K562 (cell line): Measurements from ENCODE around the gene GRM2. TPM values are rescaled to one million over a fixed set of nuclear protein-coding genes. Genes with fewer than 3 reads are reported as not detected.
A peak's percentile ranks its signal among the peaks of the same experiment; 100 is the strongest.

Source experiments
- ATAC-seq: fragments of 200-7000 bp; cut with Tn5 transposase; 3 replicates; pipeline ENCODE4 v1.9.1; 2020; ENCODE audit warnings: moderate library complexity
- BruUV-seq: library from RNA; stranded (reverse); fragments of 400-500 nt; replicated peaks from 2 replicates; lab custom pipeline; 2021; lab: Mats Ljungman, UMichigan
- CTCF ChIA-PET: fragments of 300-600 bp; formaldehyde crosslinking; extraction: SDS; loops from one replicate; lab custom pipeline; 2021; ENCODE audit warnings: low intra/inter-chr PET ratio; lab: Yijun Ruan, JAX
- POLR2A ChIA-PET: fragments of 300-600, 350-650 bp; sonication (Branson Sonifier 250); formaldehyde crosslinking; extraction: SDS; loops from one replicate; lab custom pipeline; 2021; ENCODE audit warnings: antibody characterized with exemption, inconsistent platforms; lab: Yijun Ruan, JAX
- DNase-seq, 4 experiments: peaks; one replicate each; pipeline versions ENCODE4 v3.0.0 to v3.0.0-alpha.2; 2011 to 2018; ENCODE audit warnings: low spot score in 3 of 4, mixed read lengths in 3 of 4; ENCODE audit errors: extremely low read depth in 1 of 4
- FAIRE-seq: peaks from 2 replicates; lab custom pipeline; 2011; peaks lifted over from hg19 to GRCh38; lab: Jason Lieb, UNC
- H2AFZ ChIP-seq: 2 replicates; pipeline ENCODE4 v1.6.0; 2011; ENCODE audit warnings: low read depth, low read length, control low read depth, inconsistent platforms
- H3K27ac ChIP-seq: fragments of 200-600 bp; 3 replicates; pipeline ENCODE4 v1.8.0; 2011; ENCODE audit warnings: low read depth, mild to moderate bottlenecking, control low read depth, inconsistent platforms, low read length, moderate library complexity, mixed read lengths; ENCODE audit errors: extremely low read depth
- H3K27me3 ChIP-seq, 2 experiments: fragments of 300-600 bp in 1 of 2; 2 replicates in 1 of 2; 3 replicates in 1 of 2; pipeline versions ENCODE4 v1.6.0 to v1.8.0; 2011; ENCODE audit warnings: inconsistent platforms in 2 of 2, low read length in 2 of 2, mild to moderate bottlenecking in 1 of 2, mixed read lengths in 1 of 2, moderate library complexity in 1 of 2; ENCODE audit not compliant: control insufficient read depth in 2 of 2, insufficient read depth in 2 of 2
- H3K36me3 ChIP-seq: fragments of 300-600 bp; 3 replicates; pipeline ENCODE4 v1.8.0; 2011; ENCODE audit warnings: mild to moderate bottlenecking, low read length, inconsistent platforms; ENCODE audit not compliant: control insufficient read depth, insufficient read depth
- H3K4me1 ChIP-seq, 2 experiments: fragments of 200-600 bp in 1 of 2; replicated peaks in 1 of 2; 2 replicates in 1 of 2; 3 replicates in 1 of 2; pipeline versions ENCODE4 v1.5.1 to v1.8.0; 2011; ENCODE audit warnings: inconsistent platforms in 2 of 2, low read length in 2 of 2, mild to moderate bottlenecking in 1 of 2, mixed read lengths in 1 of 2, moderate library complexity in 1 of 2; ENCODE audit not compliant: control insufficient read depth in 2 of 2, insufficient read depth in 2 of 2
- H3K4me2 ChIP-seq: 2 replicates; pipeline ENCODE4 v1.6.1; 2011; ENCODE audit warnings: low read length, control low read depth, inconsistent platforms, mixed read lengths; ENCODE audit not compliant: insufficient read depth
- H3K4me3 ChIP-seq: fragments of 200-600 bp; sonication (generic), shearing (Covaris generic); 2 replicates; pipeline ENCODE4 v1.5.1; 2016; ENCODE audit warnings: control low read depth, inconsistent platforms
- H3K79me2 ChIP-seq: fragments of 200-600 bp; 3 replicates; pipeline ENCODE4 v1.8.0; 2011; ENCODE audit warnings: low read length, inconsistent platforms; ENCODE audit not compliant: control insufficient read depth, insufficient read depth
- H3K9ac ChIP-seq, 2 experiments: 2 replicates each; pipeline versions ENCODE4 v1.6.0 to v1.6.1; 2011; ENCODE audit warnings: low read depth in 2 of 2, low read length in 2 of 2, control low read depth in 1 of 2, inconsistent platforms in 1 of 2, mild to moderate bottlenecking in 1 of 2, mixed read lengths in 1 of 2; ENCODE audit not compliant: insufficient read depth in 1 of 2
- H3K9me1 ChIP-seq: one replicate; pipeline ENCODE4 v1.6.0; 2011; ENCODE audit warnings: inconsistent platforms, mild to moderate bottlenecking, low read length, moderate library complexity; ENCODE audit not compliant: control insufficient read depth, insufficient read depth
- H3K9me3 ChIP-seq: replicated peaks from 2 replicates; pipeline ENCODE4 v1.5.1; 2011; ENCODE audit warnings: low read depth, low read length, inconsistent platforms; ENCODE audit not compliant: control insufficient read depth, insufficient read depth
- H4K20me1 ChIP-seq: replicated peaks from 2 replicates; pipeline ENCODE4 v1.6.1; 2011; ENCODE audit warnings: low read length, inconsistent platforms, mixed read lengths; ENCODE audit not compliant: control insufficient read depth, insufficient read depth
- AFF1 ChIP-seq, 2 experiments: fragments of 450-650 bp; IDR thresholded peaks; 2 replicates each; pipeline ENCODE4 v1.6.1; 2018; ENCODE audit warnings: mild to moderate bottlenecking in 2 of 2, low read depth in 1 of 2; ENCODE audit not compliant: partially characterized antibody in 2 of 2
- ARID2 ChIP-seq: fragments of 450-650 bp; IDR thresholded peaks from 2 replicates; pipeline ENCODE4 v1.6.1; 2017; ENCODE audit warnings: antibody characterized with exemption, mild to moderate bottlenecking
- ARNT ChIP-seq, 2 experiments: fragments of 450-650 bp; IDR thresholded peaks; 2 replicates each; pipeline ENCODE4 v1.6.1; 2016; ENCODE audit warnings: mild to moderate bottlenecking in 1 of 2
- CTCF ChIP-seq, 3 experiments: IDR thresholded peaks in 2 of 3; conservative IDR thresholded peaks in 1 of 3; 2 replicates each; pipeline ENCODE4 v1.5.1; 2011 to 2012; ENCODE audit warnings: low read length in 3 of 3, mild to moderate bottlenecking in 3 of 3, control low read depth in 2 of 3, improper control_type of control experiment in 1 of 3, inconsistent platforms in 1 of 3, low read depth in 1 of 3, mixed read lengths in 1 of 3, moderate library complexity in 1 of 3; ENCODE audit not compliant: insufficient read depth in 2 of 3
- HNRNPH1 ChIP-seq: fragments of 200-400 bp; formaldehyde crosslinking; optimal IDR thresholded peaks from 2 replicates; pipeline ENCODE3; 2017; ENCODE audit warnings: low read depth, mild to moderate bottlenecking, low read length, moderate library complexity
- KAT8 ChIP-seq: fragments of 450-650 bp; IDR thresholded peaks from 2 replicates; pipeline ENCODE4 v1.6.1; 2016; ENCODE audit warnings: low read depth, mild to moderate bottlenecking
- NCOA1 ChIP-seq: fragments of 450-650 bp; IDR thresholded peaks from 2 replicates; pipeline ENCODE4 v1.6.1; 2016; ENCODE audit warnings: low read depth
- PHB2 ChIP-seq: fragments of 450-650 bp; IDR thresholded peaks from 2 replicates; pipeline ENCODE4 v1.6.1; 2017; ENCODE audit warnings: low read depth
- TCF7 ChIP-seq: sonication (generic); IDR thresholded peaks from 2 replicates; pipeline ENCODE4 v1.6.1; 2016; ENCODE audit warnings: antibody characterized with exemption, borderline replicate concordance
- XRCC5 ChIP-seq: fragments of 200-400 bp; formaldehyde crosslinking; IDR thresholded peaks from 2 replicates; pipeline ENCODE4 v1.6.1; 2017; ENCODE audit warnings: low read depth, mild to moderate bottlenecking, low read length
- ZHX1 ChIP-seq: fragments of 150-350 bp; conservative IDR thresholded peaks from 2 replicates; pipeline ENCODE4 v1.6.1; 2014; ENCODE audit warnings: low read length
- ZNF57 ChIP-seq: fragments of 450-650 bp; formaldehyde crosslinking; IDR thresholded peaks from 2 replicates; pipeline ENCODE4 v1.4.0; 2020; ENCODE audit warnings: mild to moderate bottlenecking, moderate library complexity
- ZNF696 ChIP-seq: fragments of 250-450 bp; sonication (Bioruptor Pico); conservative IDR thresholded peaks from 2 replicates; pipeline ENCODE4 v1.4.0; 2020; ENCODE audit warnings: mild to moderate bottlenecking, moderate library complexity
- ZZZ3 ChIP-seq: fragments of 450-650 bp; IDR thresholded peaks from 2 replicates; pipeline ENCODE4 v1.6.1; 2016; ENCODE audit warnings: antibody characterized with exemption, mild to moderate bottlenecking, moderate library complexity
- WGBS: fragments of 100-300 bp; shearing (Covaris generic); methylation state at CpG from one replicate; pipeline ENCODE4 v1.1.6; 2016; ENCODE audit warnings: low coverage, mixed read lengths; ENCODE audit not compliant: insufficient coverage; ENCODE audit errors: missing lambda C conversion rate; 5-methylcytosine and 5-hydroxymethylcytosine counted together
- in situ Hi-C: fragments of 300-500 bp; cut with MboI; formaldehyde crosslinking; loops from 4 replicates; pipeline ENCODE4 v1.15.0; 2018; ENCODE audit warnings: inconsistent platforms, mixed read lengths
- intact Hi-C: fragments of 100-400 bp; cut with micrococcal nuclease; formaldehyde crosslinking; loops from 2 replicates; pipeline ENCODE4 v1.14.2; 2022
- polyA plus RNA-seq, 8 experiments: library from polyadenylated mRNA; depleted of rRNA in 4 of 8; stranded (reverse) in 5 of 8; unstranded in 3 of 8; fragments of >200 nt; fragmentation: Nextera tagmentation in 2 of 8; fragmentation: Illumina TruSeq in 1 of 8; extraction: Ambion mirVana in 2 of 8; extraction: Trizol in 1 of 8; gene quantifications; 2 replicates each; pipeline versions ENCODE4 v1.2.1 to v1.2.3, GENCODE V29; 2011 to 2014; ENCODE audit warnings: inconsistent platforms in 1 of 8, missing spikeins in 1 of 8
- total RNA-seq, 7 experiments: library from RNA; depleted of rRNA in 6 of 7; stranded (reverse); fragments of >200 nt in 6 of 7; fragmentation: Illumina TruSeq in 2 of 7; extraction: Trizol in 2 of 7; gene quantifications; 2 replicates each; pipeline versions ENCODE4 v1.2.1 to v1.2.3, GENCODE V29; 2011 to 2021; ENCODE audit warnings: low replicate concordance in 1 of 7

The GRM2 gene
- total and polyA plus RNA-seq, 9 of the 15 experiments (the other 6 are each of a cell fraction or from before 2014, with no cell fraction given): not detected

- Histone ChIP-seq H3K4me2 (no peak overlapping the region), H3K27ac (no peak overlapping the region), H3K27me3 (no peaks in the 10 kb centered on the region), H3K36me3 (peaks cover 21% of the 10 kb centered on the region; the same call in 2 of the 3 replicates), H3K9me1 (no peaks in the 10 kb centered on the region), H3K4me3 (no peak overlapping the region), H2AFZ (no peak overlapping the region), H3K9ac (peak overlapping the region in 1 of 2 experiments; percentile 45; a peak in 1 of 4 replicates), H3K79me2 (no peaks in the 10 kb centered on the region; the same call in 1 of the 3 replicates), H3K4me1 (peaks cover 7 to 9% of the 10 kb centered on the region in 2 experiments; a peak in 4 of 5 replicates), H4K20me1 (peaks cover 10% of the 10 kb centered on the region; the same call in 1 of the 2 replicates), H3K9me3 (no peaks in the 10 kb centered on the region)
- DNase-seq (no peak), FAIRE-seq (no peak), ATAC-seq (no peak)
- no CpG with 5 or more reads among the region's 2 CpGs for WGBS
- BruUV-seq: no TSS peak
- ChIA-PET POLR2A (interaction anchor here (1.2 kb wide), 1 partner anchor 80 kb away, joined by 3 read pairs; no protein-coding TSS in a partner anchor), CTCF (no interaction called here)
- intact Hi-C loops: no loop called here
- in situ Hi-C loops: loop anchor here (25.0 kb wide), 1 partner anchor 1041 kb away; no protein-coding TSS in a partner anchor
- no peak for TF ChIP-seq ZNF57
- TF ChIP-seq CTCF (IDR thresholded peaks at IDR 0.05 in 2 of 3, conservative IDR thresholded peaks at IDR 0.05 in 1 of 3; ENCODE audit: insufficient read depth in 2 of 3, low read depth in 1 of 3, low read length in 3 of 3): no peak
- TF ChIP-seq ZZZ3: no peak
- no peak for TF ChIP-seq XRCC5
- TF ChIP-seq TCF7: no peak
- no peak for TF ChIP-seq ZNF696 (CRISPR knock-in tag)
- no peak for TF ChIP-seq ARNT (IDR thresholded peaks at IDR 0.05)
- TF ChIP-seq KAT8: no peak
- no peak for TF ChIP-seq PHB2
- TF ChIP-seq HNRNPH1: no peak
- no peak for TF ChIP-seq ARID2
- no peak for TF ChIP-seq ZHX1
- TF ChIP-seq AFF1 (IDR thresholded peaks at IDR 0.05; ENCODE audit: low read depth in 1 of 2, partially characterized antibody in 2 of 2): no peak
- TF ChIP-seq NCOA1: no peak
Observed at GRCh38 chr3:51678641-51679040, 28.2 kb upstream of the GRM2 start.
